BE2C (cell line): Measurements from ENCODE around the gene NAV3.

Experiments
- DNase-seq: peaks from one replicate; pipeline ENCODE4 v3.0.0-alpha.2; 2020
- H3K27me3 ChIP-seq: fragments of 250-450 bp; sonication (Bioruptor Pico); 2 replicates; pipeline ENCODE4 v1.5.1; 2020; ENCODE audit warnings: mild to moderate bottlenecking
- H3K36me3 ChIP-seq: fragments of 250-450 bp; sonication (Bioruptor Pico); 2 replicates; pipeline ENCODE4 v1.5.1; 2020; ENCODE audit warnings: mild to moderate bottlenecking
- H3K4me1 ChIP-seq: fragments of 250-450 bp; sonication (Bioruptor Pico); 2 replicates; pipeline ENCODE4 v1.5.1; 2020
- H3K4me3 ChIP-seq: 2 replicates; pipeline ENCODE4 v1.5.1; 2011; ENCODE audit warnings: low read depth, low read length
- H3K9me3 ChIP-seq: fragments of 250-450 bp; sonication (Bioruptor Pico); 2 replicates; pipeline ENCODE4 v1.5.1; 2020
- CTCF ChIP-seq: IDR thresholded peaks from 2 replicates; pipeline ENCODE4 v1.5.1; 2012; ENCODE audit warnings: mild to moderate bottlenecking, low read depth, low read length

The NAV3 gene

GRCh38 chr12:78038986-78039385 is 208.3 kb downstream of the NAV3 start:
- H3K9me3 ChIP-seq = no peaks in the 10 kb centered on the region
- no peak for TF ChIP-seq CTCF

DNA sequence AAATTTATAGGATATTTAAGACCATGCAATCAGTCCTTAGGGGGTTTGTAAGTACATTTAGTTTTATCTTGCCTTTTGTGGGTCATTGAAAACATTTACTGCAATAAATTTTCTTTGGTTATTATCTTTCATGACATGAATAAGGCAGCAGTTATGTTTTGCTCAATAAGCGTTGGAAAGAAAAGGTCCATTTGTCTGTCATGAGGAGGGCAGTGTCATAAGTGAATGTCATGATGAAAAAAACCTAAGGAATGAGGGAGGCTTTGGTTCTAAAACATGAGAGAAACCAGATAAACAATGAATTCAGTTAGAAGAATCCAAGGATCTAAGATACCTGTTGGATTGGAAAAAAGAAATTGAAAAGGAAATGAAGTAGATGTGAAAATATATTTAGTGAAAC is 209.4 kb downstream of the NAV3 start:
- DNase-seq = no peak
- no peak for TF ChIP-seq CTCF
- peaks cover 15% of the 10 kb centered on the region for H3K27me3 ChIP-seq

More at GRCh38 chr12:78038986-78039385, 208.3 kb downstream of the NAV3 start:
- Histone ChIP-seq H3K4me3 (no peak overlapping the region), H3K36me3 (no peaks in the 10 kb centered on the region), H3K4me1 (no peaks in the 10 kb centered on the region), H3K27me3 (peaks cover 15% of the 10 kb centered on the region)
- no peak for DNase-seq

GRCh38 chr12:78050790-78051189 is 220.1 kb downstream of the NAV3 start:
- DNase-seq = no peak
- no peaks in the 10 kb centered on the region for H3K27me3 ChIP-seq
- no peaks in the 10 kb centered on the region for H3K4me1 ChIP-seq
- H3K9me3 ChIP-seq = no peaks in the 10 kb centered on the region
- no peak overlapping the region for H3K4me3 ChIP-seq
- no peak for TF ChIP-seq CTCF
- H3K36me3 ChIP-seq = no peaks in the 10 kb centered on the region

More for the DNA sequence above, 209.4 kb downstream of the NAV3 start:
- Histone ChIP-seq H3K4me1 (no peaks in the 10 kb centered on the region), H3K4me3 (no peak overlapping the region), H3K36me3 (no peaks in the 10 kb centered on the region), H3K9me3 (no peaks in the 10 kb centered on the region)

- TF ChIP-seq CTCF = no peak
Observed at GRCh38 chr12:78055545-78055944, 224.9 kb downstream of the NAV3 start.

DNA sequence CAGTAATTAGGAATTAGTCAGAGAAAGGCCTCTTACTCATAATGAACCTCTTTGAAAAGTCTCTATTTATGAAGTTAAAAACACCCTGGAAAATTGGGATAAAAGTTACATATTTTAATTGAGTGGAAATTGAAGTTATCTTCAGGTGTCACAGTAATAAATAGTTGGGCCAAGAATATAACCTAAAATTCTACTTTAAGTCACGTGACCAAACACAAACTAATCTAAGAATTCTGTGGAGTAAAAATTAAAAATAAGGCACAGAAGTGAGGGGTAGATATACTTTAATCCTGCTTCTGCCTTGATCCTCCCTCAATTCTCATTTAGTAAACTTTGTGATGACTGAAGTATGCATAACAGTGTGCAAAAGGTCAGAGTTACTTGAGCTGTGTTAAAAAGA is 226.4 kb downstream of the NAV3 start:
- no peak for TF ChIP-seq CTCF
- no peak for DNase-seq

More at GRCh38 chr12:78055545-78055944, 224.9 kb downstream of the NAV3 start:
- H3K9me3 ChIP-seq = no peaks in the 10 kb centered on the region
- H3K4me1 ChIP-seq = no peaks in the 10 kb centered on the region
- H3K4me3 ChIP-seq = no peak overlapping the region
- H3K36me3 ChIP-seq = no peaks in the 10 kb centered on the region
- DNase-seq = no peak
- no peaks in the 10 kb centered on the region; the same call in 1 of the 2 replicates for H3K27me3 ChIP-seq

DNA sequence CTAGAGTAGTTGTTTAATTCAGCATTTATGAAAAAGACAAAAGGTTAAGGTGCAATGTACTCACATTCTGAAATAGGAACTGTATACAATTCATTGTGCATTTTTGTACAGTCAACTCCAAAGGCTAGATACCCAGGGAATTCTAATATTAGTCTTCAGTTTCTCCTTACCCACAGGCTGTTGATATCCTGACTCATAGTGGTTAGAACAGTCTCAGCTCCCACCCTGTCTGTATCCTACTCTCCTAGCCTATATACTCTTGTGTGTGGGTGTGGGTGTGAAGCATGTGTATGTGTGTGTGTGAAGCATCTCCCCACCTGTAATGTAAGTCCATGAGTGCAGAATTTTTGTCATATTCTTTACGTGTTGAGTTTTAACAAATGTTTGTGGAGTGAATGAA is 229.5 kb downstream of the NAV3 start:
- Histone ChIP-seq H3K4me3 (no peak overlapping the region), H3K27me3 (no peaks in the 10 kb centered on the region; the same call in 1 of the 2 replicates), H3K36me3 (no peaks in the 10 kb centered on the region), H3K9me3 (no peaks in the 10 kb centered on the region), H3K4me1 (no peaks in the 10 kb centered on the region)
- TF ChIP-seq CTCF = no peak
- no peak for DNase-seq

More for the DNA sequence above, 226.4 kb downstream of the NAV3 start:
- no peaks in the 10 kb centered on the region for H3K9me3 ChIP-seq
- no peak overlapping the region for H3K4me3 ChIP-seq
- H3K27me3 ChIP-seq = no peaks in the 10 kb centered on the region; the same call in 1 of the 2 replicates
- H3K4me1 ChIP-seq = no peaks in the 10 kb centered on the region
- H3K36me3 ChIP-seq = no peaks in the 10 kb centered on the region
